NCI-H128 (cell line): ENCODE results near the gene SMAD4.

Experiments used
- DNase-seq: peaks from one replicate; lab custom pipeline; 2025; ENCODE audit not compliant: unreplicated experiment; lab: John Stamatoyannopoulos, UW

Gene SMAD4

DNA sequence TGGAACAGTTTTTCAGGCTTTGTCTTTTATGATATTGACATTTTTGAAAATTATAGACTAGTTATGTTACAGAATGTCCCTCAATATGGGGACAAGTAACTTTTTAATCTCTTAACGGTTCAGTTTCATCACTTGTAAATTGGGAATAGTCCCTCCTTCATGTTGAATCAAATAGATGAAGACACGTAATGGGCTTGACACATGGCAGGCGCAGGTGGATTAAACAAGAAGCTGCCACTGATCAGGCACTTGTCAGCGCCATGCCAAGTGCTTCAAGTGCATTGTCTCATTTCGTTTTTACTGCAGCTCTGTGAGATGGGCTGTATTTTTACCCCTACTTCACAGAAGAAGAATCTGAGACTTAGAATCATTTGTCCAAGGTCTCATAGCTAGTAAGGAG, 9.5 kb upstream of the SMAD4 start:
- DNase-seq: no peak

DNA sequence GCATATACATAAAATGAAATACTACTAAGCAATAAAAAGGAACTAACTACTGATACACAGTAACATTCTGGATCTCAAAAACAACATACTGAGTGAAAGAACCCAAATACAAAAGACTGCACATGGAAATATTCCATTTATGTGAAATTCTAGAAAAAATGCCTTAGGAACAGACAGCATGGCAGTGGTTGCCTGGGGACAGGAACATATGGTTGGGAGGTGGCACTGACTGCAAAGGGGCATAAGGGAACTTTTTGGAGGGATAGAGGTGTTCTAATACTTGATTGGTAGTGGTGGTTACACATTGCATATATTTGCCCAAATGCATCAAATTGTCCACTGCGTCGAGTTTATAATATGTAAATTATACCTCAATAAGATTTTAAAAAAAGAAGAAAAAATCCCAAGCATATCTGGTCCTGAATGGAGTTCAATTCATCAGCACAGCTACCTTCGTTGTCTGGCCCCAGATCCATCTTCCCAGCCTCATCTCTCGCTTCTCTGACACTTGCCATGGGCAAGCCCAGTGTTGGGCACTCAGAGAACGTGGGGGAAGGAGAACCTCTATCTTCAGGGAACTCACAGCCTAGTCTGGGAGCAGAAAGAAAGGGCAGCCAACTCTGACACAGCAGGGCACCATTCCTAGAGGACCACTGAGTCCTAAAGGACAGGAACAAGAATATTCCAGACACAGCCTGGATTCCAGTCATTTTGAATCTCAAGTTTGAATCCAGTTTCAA, 8.6 kb upstream of the SMAD4 start:
- no peak for DNase-seq

- DNase-seq: no peak
These were observed 4.5 kb upstream of the SMAD4 start for GRCh38 chr18:51025512-51025911.

GRCh38 chr18:51028201-51028805, 1.7 kb upstream of the SMAD4 start:
- no peak for DNase-seq

- DNase-seq: no peak
These were observed 677 bp upstream of the SMAD4 start for GRCh38 chr18:51029378-51029693.

GRCh38 chr18:51030537-51031258, 685 bp downstream of the SMAD4 start:
- peak; percentile 39 for DNase-seq

GRCh38 chr18:51032193-51032592, 2.2 kb downstream of the SMAD4 start:
- no peak for DNase-seq

GRCh38 chr18:51037230-51037629, 7.2 kb downstream of the SMAD4 start:
- no peak for DNase-seq

DNA sequence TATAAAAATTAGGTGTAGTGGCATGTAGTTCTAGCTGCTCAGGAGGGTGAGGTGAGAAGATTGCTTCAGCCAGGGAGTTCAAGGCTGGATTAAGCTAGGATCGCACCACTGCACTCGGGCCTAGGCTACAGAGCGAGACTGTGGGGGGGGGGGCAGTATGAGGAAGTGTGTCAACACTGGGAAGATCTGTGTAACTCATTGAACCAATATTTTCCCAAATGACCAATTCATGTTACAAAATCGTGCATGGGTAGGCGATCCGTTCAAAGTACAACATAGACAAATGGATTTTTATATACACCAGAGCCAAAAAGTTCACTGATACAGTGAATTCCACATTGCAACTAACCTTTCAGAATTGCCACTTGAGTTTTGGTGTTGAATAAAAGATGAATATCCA, 8.1 kb downstream of the SMAD4 start:
- DNase-seq: no peak

GRCh38 chr18:51039138-51040112, 9.4 kb downstream of the SMAD4 start:
- DNase-seq: no peak

DNA sequence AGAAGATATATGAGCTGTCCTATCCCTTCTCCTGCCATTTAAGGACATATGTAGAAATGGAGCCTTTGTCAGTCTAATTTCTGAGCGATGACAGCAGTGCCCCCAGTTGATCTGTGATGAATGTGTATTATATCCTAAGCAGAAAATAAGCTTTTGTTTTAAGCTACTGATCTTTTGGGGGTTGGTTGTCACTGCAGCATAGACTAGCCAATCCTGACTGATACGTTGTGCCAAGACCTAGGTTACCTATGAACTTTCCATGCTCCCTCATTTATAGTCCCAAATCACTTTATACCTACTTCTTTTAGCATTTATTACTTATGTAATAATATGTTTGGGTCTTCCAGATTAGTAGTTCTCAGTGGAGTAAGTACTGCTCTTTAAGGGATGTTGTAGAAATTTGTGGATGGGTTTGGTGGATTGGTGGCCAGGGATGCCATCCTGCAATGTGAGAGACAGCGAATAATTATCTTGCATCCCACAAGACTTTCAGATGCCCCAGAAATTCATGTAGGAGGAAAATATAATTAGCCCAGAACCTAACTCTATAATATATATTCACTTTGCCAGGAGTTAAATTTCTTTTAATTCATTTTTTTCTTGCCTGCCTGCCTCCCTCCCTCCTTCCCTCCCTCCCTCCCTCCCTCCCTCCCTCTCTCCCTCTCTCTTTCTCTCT, 11.8 kb downstream of the SMAD4 start:
- DNase-seq: no peak

DNA sequence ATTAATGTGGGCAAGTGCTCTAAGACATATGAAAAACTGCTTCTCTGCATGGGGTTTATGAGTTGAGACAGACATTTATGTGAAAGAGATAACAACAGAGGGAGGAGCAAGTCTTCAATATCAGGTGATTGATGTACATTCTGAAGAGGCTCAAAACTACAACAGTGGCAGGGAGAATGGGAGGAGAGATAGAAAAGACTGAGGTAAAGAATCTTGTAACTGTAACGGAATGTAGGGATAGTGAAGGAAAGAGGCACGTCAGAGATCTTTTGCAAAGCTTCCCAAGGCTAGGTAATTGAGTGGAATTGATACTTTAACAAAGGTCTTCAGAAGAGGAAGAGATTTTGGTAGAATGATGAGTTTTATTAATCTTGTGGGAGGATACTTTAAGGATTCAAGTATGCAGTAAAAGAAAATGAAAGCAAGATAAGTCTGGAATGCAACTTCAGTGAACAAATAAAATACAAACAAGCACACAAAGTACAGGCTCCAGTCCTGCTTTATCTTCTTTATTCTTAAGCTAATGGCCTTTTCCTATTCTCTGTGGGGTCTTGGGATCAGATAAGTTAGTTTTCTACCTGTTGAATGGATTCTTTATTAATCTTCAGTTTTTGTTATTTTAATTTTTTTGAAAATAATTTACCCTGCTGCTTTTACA, 15.0 kb downstream of the SMAD4 start:
- DNase-seq: no peak

DNA sequence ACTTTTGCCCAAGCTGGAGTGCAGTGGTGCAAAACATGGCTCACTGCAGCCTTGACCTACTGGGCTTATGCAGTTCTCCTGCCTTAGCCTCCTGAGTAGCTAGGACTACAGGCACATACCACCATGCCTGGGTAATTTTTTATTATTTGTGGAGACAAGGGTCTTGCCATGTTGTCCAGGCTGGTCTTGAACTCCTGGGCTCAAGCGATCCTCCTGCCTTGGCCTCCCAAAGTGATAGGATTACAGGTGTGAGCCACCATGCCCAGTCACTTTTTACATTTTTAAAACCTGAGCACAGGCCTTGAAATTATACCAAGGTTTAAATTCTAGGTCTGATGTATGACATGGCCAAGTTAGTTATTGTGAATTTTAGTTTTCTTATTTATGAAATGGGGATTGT, 18.2 kb downstream of the SMAD4 start:
- no peak for DNase-seq

GRCh38 chr18:51049137-51049536, 19.1 kb downstream of the SMAD4 start:
- no peak for DNase-seq

DNA sequence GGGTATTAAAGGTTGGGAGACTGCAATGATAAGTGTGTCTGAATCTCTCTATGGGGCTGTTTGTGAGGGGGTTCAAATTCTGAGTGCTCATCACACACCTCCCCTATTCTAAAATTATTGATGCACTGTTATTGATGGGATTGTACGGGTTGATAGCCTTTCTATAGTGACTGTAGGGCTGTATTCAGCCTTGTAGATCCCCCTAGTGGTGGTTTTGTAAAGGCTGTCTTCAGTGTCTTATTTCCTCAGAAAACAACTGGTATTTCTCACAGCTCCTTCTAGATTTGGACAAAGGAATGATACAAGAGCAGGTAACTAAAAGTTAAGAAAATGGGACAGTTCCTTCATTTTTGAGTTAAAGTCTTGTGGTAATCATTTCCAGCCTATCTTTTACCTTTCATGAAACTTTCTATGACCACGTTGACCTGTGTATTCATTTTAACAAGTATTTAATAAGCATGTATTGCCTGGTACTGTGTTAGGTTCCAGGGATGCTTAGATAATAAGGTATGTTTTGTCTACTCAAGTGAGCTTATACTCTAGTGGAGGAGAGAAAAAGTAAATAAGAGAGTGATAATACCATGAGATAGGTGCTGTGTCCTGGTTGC, 21.2 kb downstream of the SMAD4 start:
- no peak for DNase-seq

- no peak for DNase-seq
These were observed 23.8 kb downstream of the SMAD4 start for GRCh38 chr18:51053814-51054213.

GRCh38 chr18:51054764-51055163, 24.8 kb downstream of the SMAD4 start:
- DNase-seq: no peak

GRCh38 chr18:51059969-51060368, 30.0 kb downstream of the SMAD4 start:
- DNase-seq: no peak

DNA sequence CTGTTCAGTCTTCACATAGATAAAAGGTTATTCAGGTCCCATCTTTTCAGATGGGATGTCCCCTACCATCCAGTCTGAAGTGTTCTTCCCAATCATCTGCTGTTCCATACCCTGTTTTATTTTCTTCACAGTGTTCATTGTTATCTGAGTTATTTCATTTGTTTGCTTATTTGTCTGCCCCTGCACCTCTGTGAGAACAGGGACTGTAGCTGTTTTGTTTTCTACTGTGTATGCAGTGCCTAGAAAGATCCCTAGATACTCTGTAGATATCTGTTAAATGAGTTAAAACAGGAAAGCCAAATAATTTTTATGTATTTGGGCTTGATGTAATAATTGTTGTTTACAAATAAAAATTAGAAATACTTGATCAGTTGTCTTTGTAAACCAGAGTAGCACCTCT, 34.2 kb downstream of the SMAD4 start:
- no peak for DNase-seq

GRCh38 chr18:51066273-51066672, 36.3 kb downstream of the SMAD4 start:
- DNase-seq: no peak
